Left lung (tissue), 10 donors: ENCODE results near the gene C1QTNF1. TPM values are rescaled to one million over a fixed set of nuclear protein-coding genes. Genes with fewer than 3 reads are reported as not detected.

Experiments
- ATAC-seq: fragments of 200-7000 bp; cut with Tn5 transposase; one replicate; pipeline ENCODE4 v1.9.1; 2020; ENCODE audit warnings: moderate library complexity
- DNase-seq, 4 donors: peaks; one replicate each; pipeline ENCODE4 v3.0.0-alpha.2; 2013 to 2020
- H3K27ac ChIP-seq, 2 donors: fragments of 200-600 bp; sonication (generic) in 1 of 2; one replicate each; pipeline versions ENCODE4 v1.5.0 to v1.8.0; 2020 to 2021
- H3K27me3 ChIP-seq, 2 donors: fragments of 200-600 bp; sonication (generic) in 1 of 2; one replicate each; pipeline versions ENCODE4 v1.5.0 to v1.8.0; 2020 to 2021
- H3K36me3 ChIP-seq, 2 donors: fragments of 200-600 bp; sonication (generic) in 1 of 2; one replicate each; pipeline versions ENCODE4 v1.5.0 to v1.8.0; 2020 to 2021
- H3K4me1 ChIP-seq, 2 donors: fragments of 200-600 bp; one replicate each; pipeline ENCODE4 v1.8.0; 2021
- H3K4me3 ChIP-seq, 2 donors: fragments of 200-600 bp; sonication (generic) in 1 of 2; one replicate each; pipeline versions ENCODE4 v1.5.0 to v1.8.0; 2020 to 2021; ENCODE audit warnings: mild to moderate bottlenecking in 1 of 2
- H3K9me3 ChIP-seq, 2 donors: fragments of 200-600 bp; sonication (generic) in 1 of 2; one replicate each; pipeline versions ENCODE4 v1.5.0 to v1.8.0; 2020 to 2021
- intact Hi-C, 2 donors: fragments of 100-400 bp; cut with DNase I; formaldehyde crosslinking; loops; one replicate each; pipeline versions ENCODE4 v1.11.2 to v1.14.2; 2022
- polyA plus RNA-seq, 6 donors: library from polyadenylated mRNA; unstranded; fragments of 120-200 nt; gene quantifications; one replicate each; pipeline ENCODE4 v1.2.1, GENCODE V29; 2013; ENCODE audit not compliant: insufficient read length in 6 of 6
- total RNA-seq, 2 donors: library from RNA; stranded (reverse); fragmentation: NEBNext Ultra II Directional; extraction: Animal tissue kit (Norgen Biotek cat#: 25700); gene quantifications; one replicate each; pipeline ENCODE4 v1.2.1, GENCODE V29; 2021
- TF ChIP-seq, protein P1 (sequence below), 2 donors: fragments of 200-600 bp; sonication (generic) in 1 of 2; IDR thresholded peaks; one replicate each; pipeline versions ENCODE4 v1.5.0 to v1.8.0; 2021; ENCODE audit warnings: antibody characterized with exemption in 2 of 2
- donor health status: DM: no; HTN: yes; CAD: no.
- donor health status: DM: no; HTN: no; CAD: no.

Gene C1QTNF1
- total and polyA plus RNA-seq, 8 donors, result 1.4 to 31.4 (median 2.2) TPM

DNA sequence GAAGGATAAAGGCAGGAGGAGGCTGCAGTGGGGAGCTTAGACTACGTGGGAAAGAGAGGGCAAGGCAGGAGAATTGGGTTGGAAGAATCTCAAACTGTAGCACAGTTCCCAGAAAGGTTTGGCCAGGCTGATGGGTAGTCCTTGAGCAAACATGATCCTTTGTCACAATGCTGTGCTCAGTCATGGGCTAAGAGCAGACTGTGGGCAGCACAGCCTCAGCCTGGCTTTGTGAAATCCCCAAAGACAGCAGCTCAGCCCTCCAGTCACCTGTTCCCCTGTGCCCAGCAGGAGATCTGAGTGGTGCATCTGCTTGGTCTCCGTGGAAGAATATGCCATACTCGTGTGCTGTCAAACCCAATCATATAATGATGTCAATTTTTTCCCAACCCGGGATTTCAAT is 40.1 kb downstream of the C1QTNF1 start:
- ATAC-seq, result no peak
- intact Hi-C loops, result no loop called here
- peak in 1 of 4 donors; percentile 4 for DNase-seq
- Histone ChIP-seq H3K27me3 (no peaks in the 10 kb centered on the region), H3K27ac (no peak overlapping the region), H3K4me1 (no peaks in the 10 kb centered on the region), H3K9me3 (no peaks in the 10 kb centered on the region), H3K36me3 (no peaks in the 10 kb centered on the region), H3K4me3 (no peak overlapping the region)
- TF ChIP-seq, protein P1, sequence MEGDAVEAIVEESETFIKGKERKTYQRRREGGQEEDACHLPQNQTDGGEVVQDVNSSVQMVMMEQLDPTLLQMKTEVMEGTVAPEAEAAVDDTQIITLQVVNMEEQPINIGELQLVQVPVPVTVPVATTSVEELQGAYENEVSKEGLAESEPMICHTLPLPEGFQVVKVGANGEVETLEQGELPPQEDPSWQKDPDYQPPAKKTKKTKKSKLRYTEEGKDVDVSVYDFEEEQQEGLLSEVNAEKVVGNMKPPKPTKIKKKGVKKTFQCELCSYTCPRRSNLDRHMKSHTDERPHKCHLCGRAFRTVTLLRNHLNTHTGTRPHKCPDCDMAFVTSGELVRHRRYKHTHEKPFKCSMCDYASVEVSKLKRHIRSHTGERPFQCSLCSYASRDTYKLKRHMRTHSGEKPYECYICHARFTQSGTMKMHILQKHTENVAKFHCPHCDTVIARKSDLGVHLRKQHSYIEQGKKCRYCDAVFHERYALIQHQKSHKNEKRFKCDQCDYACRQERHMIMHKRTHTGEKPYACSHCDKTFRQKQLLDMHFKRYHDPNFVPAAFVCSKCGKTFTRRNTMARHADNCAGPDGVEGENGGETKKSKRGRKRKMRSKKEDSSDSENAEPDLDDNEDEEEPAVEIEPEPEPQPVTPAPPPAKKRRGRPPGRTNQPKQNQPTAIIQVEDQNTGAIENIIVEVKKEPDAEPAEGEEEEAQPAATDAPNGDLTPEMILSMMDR (IDR thresholded peaks at IDR 0.05), result no peak

DNA sequence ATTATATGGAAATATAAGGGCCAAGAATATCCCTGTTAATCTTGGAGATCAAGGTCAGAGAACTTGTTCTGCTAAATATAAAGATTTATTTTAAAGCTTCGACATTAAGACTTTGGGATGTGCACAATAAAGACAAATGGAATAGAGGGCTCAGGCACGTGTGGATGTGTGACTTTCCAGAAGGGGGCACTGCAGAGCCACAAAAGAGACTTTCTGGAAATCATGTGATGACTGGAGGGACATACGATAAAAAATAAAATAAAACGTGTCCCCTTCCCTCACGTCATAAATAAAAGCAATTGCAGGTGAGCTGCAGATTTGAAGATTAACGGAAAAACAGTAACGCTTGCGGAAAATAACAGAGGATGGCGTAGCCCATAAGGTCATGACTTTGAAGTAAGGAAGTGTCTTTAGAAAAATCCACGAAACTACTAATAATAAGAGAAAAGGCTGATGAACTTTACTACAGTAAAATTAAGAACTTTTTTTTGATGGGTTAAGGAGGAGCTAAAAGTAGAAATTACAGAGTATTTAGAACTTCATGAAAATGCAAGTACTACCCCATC is 41.2 kb downstream of the C1QTNF1 start:
- ATAC-seq (peak; percentile 65), DNase-seq (peak in 1 of 4 donors; percentile 34)
- TF ChIP-seq, protein P1 (IDR thresholded peaks at IDR 0.05), result peak; percentile 47 to 58
- Histone ChIP-seq H3K27me3 (no peaks in the 10 kb centered on the region), H3K4me3 (no peak overlapping the region), H3K36me3 (no peaks in the 10 kb centered on the region), H3K9me3 (no peaks in the 10 kb centered on the region), H3K4me1 (no peaks in the 10 kb centered on the region), H3K27ac (no peak overlapping the region)
- intact Hi-C loops, result no loop called here

DNA sequence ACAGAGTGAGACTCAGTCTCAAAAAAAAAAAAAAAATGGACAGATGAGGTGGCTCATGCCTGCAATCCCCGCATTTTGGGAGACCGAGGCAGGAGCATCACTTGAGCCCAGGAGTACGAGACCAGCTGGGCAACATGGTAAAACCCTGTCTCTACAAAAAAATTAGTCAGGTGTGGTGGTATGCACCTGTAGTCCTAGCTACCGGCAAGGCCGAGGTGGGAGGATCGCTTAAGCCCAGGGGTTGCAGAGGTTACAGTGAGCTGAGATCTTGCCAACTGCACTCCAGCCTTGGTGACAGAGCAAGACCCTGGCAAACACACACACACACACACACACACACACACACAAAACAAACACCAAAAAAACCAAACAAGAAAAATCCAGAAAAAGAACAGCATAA is 43.0 kb downstream of the C1QTNF1 start:
- no peak for ATAC-seq
- H3K4me1 ChIP-seq, result no peaks in the 10 kb centered on the region
- TF ChIP-seq, protein P1 (IDR thresholded peaks at IDR 0.05), result no peak
- DNase-seq, result peak in 1 of 4 donors; percentile 1
- H3K27me3 ChIP-seq, result no peaks in the 10 kb centered on the region
- H3K4me3 ChIP-seq, result no peak overlapping the region
- intact Hi-C loops, result no loop called here
- H3K9me3 ChIP-seq, result no peaks in the 10 kb centered on the region
- no peak overlapping the region for H3K27ac ChIP-seq
- no peaks in the 10 kb centered on the region for H3K36me3 ChIP-seq

DNA sequence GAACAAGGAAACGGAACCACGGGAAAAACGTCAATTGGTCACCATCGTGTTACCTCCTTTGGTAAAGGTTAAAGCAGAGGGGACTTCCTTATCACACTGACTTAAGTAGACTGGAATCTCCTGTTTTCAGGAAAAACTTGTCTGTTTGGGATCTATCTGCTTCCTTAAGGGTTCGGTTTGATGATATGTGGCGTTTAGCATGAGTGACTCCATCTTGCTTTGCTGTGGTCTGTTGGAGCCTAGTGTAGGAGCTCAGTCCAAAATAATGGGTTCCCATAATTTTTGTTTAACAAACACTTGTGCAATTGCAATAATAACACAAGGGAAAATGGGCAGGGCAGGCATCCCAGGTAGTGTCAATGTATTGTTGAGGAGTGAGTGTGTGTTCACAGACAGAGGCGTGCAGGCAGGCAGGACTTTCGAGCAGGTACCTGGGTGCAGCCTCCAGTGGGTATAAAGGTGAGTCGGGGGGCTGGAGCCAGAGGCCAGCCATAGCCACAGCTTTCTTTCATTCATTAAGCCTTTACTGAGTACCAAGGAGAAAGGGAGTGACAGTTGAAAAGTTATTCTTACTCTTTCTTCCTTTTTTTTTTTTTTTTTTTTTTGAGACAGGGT is 46.4 kb downstream of the C1QTNF1 start:
- DNase-seq (no peak), ATAC-seq (no peak)
- H3K27ac ChIP-seq, result no peak overlapping the region
- intact Hi-C loops, result no loop called here
- H3K36me3 ChIP-seq, result no peaks in the 10 kb centered on the region
- H3K4me1 ChIP-seq, result peaks cover 0 to 10% of the 10 kb centered on the region in 2 donors
- TF ChIP-seq, protein P1 (IDR thresholded peaks at IDR 0.05), result no peak
- no peaks in the 10 kb centered on the region for H3K27me3 ChIP-seq
- H3K4me3 ChIP-seq, result no peak overlapping the region
- H3K9me3 ChIP-seq, result no peaks in the 10 kb centered on the region

DNA sequence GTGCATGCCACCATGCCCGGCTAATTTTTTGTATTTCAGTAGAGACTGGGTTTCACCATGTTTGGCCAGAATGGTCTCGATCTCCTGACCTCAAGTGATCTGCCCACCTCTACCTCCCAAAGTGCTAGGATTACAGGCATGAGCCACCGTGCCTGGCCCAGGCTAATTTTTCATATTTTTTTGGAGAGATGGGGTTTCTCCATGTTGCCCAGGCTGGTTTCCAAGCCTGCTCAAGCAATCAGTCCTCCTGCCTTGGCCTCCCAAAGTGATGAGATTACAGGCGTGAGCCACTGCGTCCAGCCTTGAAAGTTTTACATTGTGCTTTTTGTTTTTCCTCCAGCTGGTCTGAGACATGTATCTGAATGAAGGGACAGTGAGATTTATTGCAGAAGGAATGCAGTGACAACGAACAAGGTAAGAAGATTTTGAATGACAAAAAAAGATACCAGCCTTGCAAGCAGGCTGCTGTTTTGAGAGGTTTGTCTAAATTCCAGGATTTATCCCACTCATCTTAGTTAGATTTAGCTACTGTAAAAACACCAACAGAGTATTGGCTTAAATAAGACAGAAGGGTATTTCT is 47.3 kb downstream of the C1QTNF1 start:
- TF ChIP-seq, protein P1 (IDR thresholded peaks at IDR 0.05), result no peak
- no peak overlapping the region for H3K27ac ChIP-seq
- DNase-seq, result peak in 1 of 4 donors; percentile 17
- no peak for ATAC-seq
- no peak overlapping the region for H3K4me3 ChIP-seq
- H3K9me3 ChIP-seq, result no peaks in the 10 kb centered on the region
- intact Hi-C loops, result no loop called here
- H3K36me3 ChIP-seq, result no peaks in the 10 kb centered on the region
- peaks cover 0 to 18% of the 10 kb centered on the region in 2 donors for H3K4me1 ChIP-seq
- no peaks in the 10 kb centered on the region for H3K27me3 ChIP-seq
